WERI-Rb-1 (cell line): ENCODE results near the gene PTGFR.

ENCODE experiments used
- DNase-seq: peaks from one replicate; pipeline ENCODE4 v3.0.0-alpha.2; 2020
- H3K27ac ChIP-seq: fragments of 250-450 bp; sonication (Bioruptor Pico); 2 replicates; pipeline ENCODE4 v1.5.1; 2020; ENCODE audit warnings: mild to moderate bottlenecking, moderate library complexity
- H3K27me3 ChIP-seq: fragments of 250-450 bp; sonication (Bioruptor Pico); 2 replicates; pipeline ENCODE4 v1.5.1; 2021; ENCODE audit warnings: mild to moderate bottlenecking, low read depth, moderate library complexity; ENCODE audit not compliant: insufficient read depth, severe bottlenecking
- H3K36me3 ChIP-seq: fragments of 250-450 bp; sonication (Bioruptor Pico); 2 replicates; pipeline ENCODE4 v1.5.1; 2020; ENCODE audit warnings: mild to moderate bottlenecking, moderate library complexity
- H3K4me3 ChIP-seq: 2 replicates; pipeline ENCODE4 v1.5.1; 2011; ENCODE audit warnings: low read depth, mild to moderate bottlenecking, control low read depth, low read length
- H3K9me3 ChIP-seq: fragments of 250-450 bp; sonication (Bioruptor Pico); 2 replicates; pipeline ENCODE4 v1.5.1; 2021; ENCODE audit warnings: mild to moderate bottlenecking, moderate library complexity; ENCODE audit not compliant: severe bottlenecking
- CTCF ChIP-seq: IDR thresholded peaks from 2 replicates; pipeline ENCODE4 v1.5.1; 2011; ENCODE audit warnings: low read depth, mild to moderate bottlenecking, control low read depth, inconsistent platforms, low read length

Gene PTGFR, protein sequence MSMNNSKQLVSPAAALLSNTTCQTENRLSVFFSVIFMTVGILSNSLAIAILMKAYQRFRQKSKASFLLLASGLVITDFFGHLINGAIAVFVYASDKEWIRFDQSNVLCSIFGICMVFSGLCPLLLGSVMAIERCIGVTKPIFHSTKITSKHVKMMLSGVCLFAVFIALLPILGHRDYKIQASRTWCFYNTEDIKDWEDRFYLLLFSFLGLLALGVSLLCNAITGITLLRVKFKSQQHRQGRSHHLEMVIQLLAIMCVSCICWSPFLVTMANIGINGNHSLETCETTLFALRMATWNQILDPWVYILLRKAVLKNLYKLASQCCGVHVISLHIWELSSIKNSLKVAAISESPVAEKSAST

DNA sequence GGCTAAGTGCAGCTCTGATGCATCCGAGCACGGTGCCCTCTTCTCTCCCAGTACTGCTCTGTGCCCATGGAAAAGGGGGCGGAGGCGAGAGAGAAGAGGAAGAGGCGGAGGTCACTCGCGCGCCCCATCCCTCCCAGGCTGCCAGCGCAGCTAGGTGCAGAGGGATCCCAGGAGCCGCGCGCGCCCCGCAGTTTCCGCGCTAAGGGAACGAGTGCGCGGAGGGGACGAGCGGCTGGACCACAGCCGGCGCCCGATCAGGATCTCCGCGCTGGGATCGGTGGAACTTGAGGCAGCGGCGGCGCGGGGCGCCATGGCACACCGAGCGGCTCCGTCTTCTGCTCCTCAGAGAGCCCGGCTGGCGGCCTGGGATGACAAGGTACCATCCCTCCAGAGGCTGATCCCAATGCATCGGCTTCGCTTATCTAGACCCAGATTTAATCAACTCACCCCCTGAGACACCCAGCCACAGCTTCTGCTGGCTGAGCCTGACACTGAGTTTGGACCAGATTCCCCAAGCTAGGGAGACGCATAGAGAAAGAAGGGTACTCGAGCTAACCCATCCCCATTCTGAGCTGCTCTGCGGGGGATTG lies at the start of gene PTGFR:
Gene PTGFR (plus strand): TSS at position 114 of the 590 bp plus-strand sequence. CDS start 1,770 bp downstream, outside the sequence.
- Histone ChIP-seq H3K4me3 (no peak within 1 kb of the TSS), H3K27ac (no peak within 1 kb of the TSS), H3K36me3 (no peaks in the 10 kb centered on the region), H3K27me3 (no peaks in the 10 kb centered on the region), H3K9me3 (no peaks in the 10 kb centered on the region)
- TF ChIP-seq CTCF: no peak
- no peak for DNase-seq

GRCh38 chr1:78441921-78442320 lies 48.9 kb upstream of the PTGFR start:
- no peak overlapping the region for H3K4me3 ChIP-seq
- DNase-seq: no peak
- no peak overlapping the region for H3K27ac ChIP-seq
- H3K9me3 ChIP-seq: no peaks in the 10 kb centered on the region
- no peaks in the 10 kb centered on the region for H3K36me3 ChIP-seq
- H3K27me3 ChIP-seq: no peaks in the 10 kb centered on the region
- no peak for TF ChIP-seq CTCF

- Histone ChIP-seq H3K27ac (no peak overlapping the region), H3K9me3 (no peaks in the 10 kb centered on the region), H3K27me3 (no peaks in the 10 kb centered on the region), H3K36me3 (no peaks in the 10 kb centered on the region), H3K4me3 (no peak overlapping the region)
- DNase-seq: no peak
- TF ChIP-seq CTCF: no peak
Measured at GRCh38 chr1:78447086-78447485, 43.7 kb upstream of the PTGFR start.

GRCh38 chr1:78464449-78464891 lies 26.3 kb upstream of the PTGFR start:
- no peak for DNase-seq
- TF ChIP-seq CTCF: no peak
- H3K36me3 ChIP-seq: no peaks in the 10 kb centered on the region
- H3K9me3 ChIP-seq: peaks cover 2% of the 10 kb centered on the region
- no peak overlapping the region for H3K4me3 ChIP-seq
- H3K27ac ChIP-seq: no peak overlapping the region
- H3K27me3 ChIP-seq: no peaks in the 10 kb centered on the region

GRCh38 chr1:78465143-78465542 lies 25.6 kb upstream of the PTGFR start:
- Histone ChIP-seq H3K27ac (no peak overlapping the region), H3K4me3 (no peak overlapping the region), H3K27me3 (no peaks in the 10 kb centered on the region), H3K36me3 (no peaks in the 10 kb centered on the region), H3K9me3 (peaks cover 2% of the 10 kb centered on the region)
- TF ChIP-seq CTCF: no peak
- DNase-seq: no peak
